Body of pancreas (tissue), 4 donors: ENCODE data around the gene PAPSS1. TPM values are rescaled to one million over a fixed set of nuclear protein-coding genes. Genes with fewer than 3 reads are reported as not detected.

ENCODE experiments used
- ATAC-seq: fragments of 150-250 bp; one replicate; pipeline ENCODE4 v1.9.1; 2016
- DNase-seq, 4 donors: peaks; one replicate each; pipeline ENCODE4 v3.0.0-alpha.2; 2019
- H3K27ac ChIP-seq, 4 donors: fragments of 200-600 bp; sonication (generic); 1 replicate in 3 of 4; 2 replicates in 1 of 4; pipeline versions ENCODE4 v1.5.1 to v1.6.1; 2016 to 2019; ENCODE audit warnings: mild to moderate bottlenecking in 1 of 4, mixed read lengths in 1 of 4, moderate library complexity in 1 of 4
- H3K27me3 ChIP-seq, 2 donors: fragments of 200-600 bp; sonication (generic); one replicate each; pipeline ENCODE4 v1.6.0; 2016; ENCODE audit warnings: mild to moderate bottlenecking in 1 of 2
- H3K36me3 ChIP-seq, 2 donors: fragments of 200-600 bp; sonication (generic); replicated peaks in 1 of 2; 2 replicates each; pipeline ENCODE4 v1.5.1; 2016; ENCODE audit warnings: low read depth in 2 of 2; ENCODE audit not compliant: insufficient read depth in 1 of 2
- H3K4me1 ChIP-seq: fragments of 200-600 bp; sonication (generic); one replicate; pipeline ENCODE4 v1.6.0; 2016
- H3K4me3 ChIP-seq, 2 donors: fragments of 200-600 bp; sonication (generic); 1 replicate in 1 of 2; 2 replicates in 1 of 2; pipeline ENCODE4 v1.5.1; 2016 to 2019
- H3K9me3 ChIP-seq, 3 donors: fragments of 200-600 bp; sonication (generic); 1 replicate in 2 of 3; 2 replicates in 1 of 3; pipeline ENCODE4 v1.5.1; 2016
- CTCF ChIP-seq, 7 experiments: fragments of 450-650 bp in 4 of 7; fragments of 200-600 bp in 3 of 7; sonication (generic) in 3 of 7; IDR thresholded peaks; one replicate each; pipeline ENCODE4 v1.5.1; 2016 to 2019; ENCODE audit warnings: antibody characterized with exemption in 7 of 7
- POLR2A ChIP-seq, 3 donors: fragments of 450-650 bp; IDR thresholded peaks; one replicate each; pipeline ENCODE4 v1.6.1; 2016; ENCODE audit warnings: antibody characterized with exemption in 3 of 3, mild to moderate bottlenecking in 2 of 3
- WGBS, 2 donors: methylation state at CpG; one replicate each; pipeline ENCODE4 v1.1.5; 2017; 5-methylcytosine and 5-hydroxymethylcytosine counted together
- intact Hi-C: fragments of 100-400 bp; cut with DNase I; formaldehyde crosslinking; loops from one replicate; pipeline ENCODE4 v1.15.1; 2023
- total RNA-seq, 2 donors: library from RNA; depleted of rRNA; stranded (reverse); fragments of >200 nt; gene quantifications; one replicate each; pipeline ENCODE4 v1.1.0, GENCODE V29; 2016

Gene PAPSS1
- total RNA-seq, 2 donors from 2014 or later: 15.8 to 42.3 TPM

- H3K27ac ChIP-seq: no peak overlapping the region
- no peaks in the 10 kb centered on the region for H3K27me3 ChIP-seq
- H3K4me1 ChIP-seq: no peaks in the 10 kb centered on the region
- no peaks in the 10 kb centered on the region for H3K36me3 ChIP-seq
- intact Hi-C loops: no loop called here
- DNase-seq: no peak
- no peaks in the 10 kb centered on the region for H3K9me3 ChIP-seq
- 50 to 52% methylated on average over 2 of the region's 2 CpGs for WGBS, 2 donors
- H3K4me3 ChIP-seq: no peak overlapping the region
- ATAC-seq: no peak
- TF ChIP-seq POLR2A (IDR thresholded peaks at IDR 0.05) (no peak), CTCF (IDR thresholded peaks at IDR 0.05) (no peak)
Observed at GRCh38 chr4:107600436-107600835, 119.6 kb downstream of the PAPSS1 start.

DNA sequence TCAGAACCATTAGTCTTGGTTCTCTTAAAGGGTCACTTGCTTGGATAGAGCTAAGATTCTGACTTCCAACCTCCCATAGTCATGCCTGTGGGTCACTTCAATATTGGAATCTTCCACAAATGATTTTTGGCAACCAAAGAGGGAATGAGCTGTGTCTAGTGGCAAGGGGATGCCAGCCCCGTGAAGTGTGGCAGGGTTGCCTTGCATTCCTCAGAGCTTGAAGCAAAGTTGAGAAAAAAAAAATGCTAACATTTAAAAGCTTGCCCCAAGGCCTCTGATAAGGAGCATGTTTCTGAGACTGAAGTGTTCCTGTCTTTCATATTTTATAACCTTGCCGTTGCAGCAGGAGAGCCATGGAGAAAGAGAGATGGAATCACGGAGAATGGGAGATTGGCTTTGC is 120.2 kb downstream of the PAPSS1 start:
- H3K36me3 ChIP-seq: no peaks in the 10 kb centered on the region
- H3K27me3 ChIP-seq: no peaks in the 10 kb centered on the region
- H3K27ac ChIP-seq: no peak overlapping the region
- H3K4me1 ChIP-seq: no peaks in the 10 kb centered on the region
- no peaks in the 10 kb centered on the region for H3K9me3 ChIP-seq
- TF ChIP-seq POLR2A (IDR thresholded peaks at IDR 0.05): no peak
- TF ChIP-seq CTCF (IDR thresholded peaks at IDR 0.05): no peak
- H3K4me3 ChIP-seq: no peak overlapping the region
- ATAC-seq (no peak), DNase-seq (no peak)
- intact Hi-C loops: no loop called here
- WGBS, 2 donors: 34 to 50% methylated on average over 3 of the region's 3 CpGs

GRCh38 chr4:107593230-107593629 is 126.8 kb downstream of the PAPSS1 start:
- no peak for ATAC-seq
- Histone ChIP-seq H3K36me3 (no peaks in the 10 kb centered on the region), H3K4me3 (no peak overlapping the region), H3K27me3 (no peaks in the 10 kb centered on the region), H3K27ac (no peak overlapping the region), H3K9me3 (peaks cover 0 to 7% (median 0%) of the 10 kb centered on the region in 3 donors), H3K4me1 (no peaks in the 10 kb centered on the region)
- 79 to 91% methylated on average over 1 of the region's 1 CpG for WGBS, 2 donors
- no peak for DNase-seq
- TF ChIP-seq CTCF (IDR thresholded peaks at IDR 0.05) (no peak), POLR2A (IDR thresholded peaks at IDR 0.05) (no peak)
- intact Hi-C loops: no loop called here

DNA sequence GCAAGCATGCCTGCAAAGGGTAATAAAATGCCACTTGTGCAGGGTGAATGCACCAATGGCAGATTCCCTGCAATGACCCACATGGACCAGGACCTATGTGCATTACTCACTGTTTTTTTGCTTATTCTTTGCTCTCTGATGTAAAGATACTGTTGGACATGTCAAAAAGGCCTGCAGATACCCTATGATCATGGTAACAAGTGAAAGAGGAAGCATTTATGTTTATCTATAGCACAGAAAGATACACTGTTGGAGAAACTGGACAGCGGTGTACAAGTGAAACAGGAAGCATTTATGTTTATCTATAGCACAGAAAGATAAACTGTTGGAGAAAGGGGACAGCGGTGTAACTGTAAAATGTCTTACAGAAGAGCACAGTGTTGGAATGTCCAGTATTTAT is 127.5 kb downstream of the PAPSS1 start:
- Histone ChIP-seq H3K27ac (no peak overlapping the region), H3K9me3 (peaks cover 0 to 11% (median 0%) of the 10 kb centered on the region in 3 donors), H3K4me1 (no peaks in the 10 kb centered on the region), H3K36me3 (no peaks in the 10 kb centered on the region), H3K27me3 (no peaks in the 10 kb centered on the region), H3K4me3 (no peak overlapping the region)
- TF ChIP-seq POLR2A (IDR thresholded peaks at IDR 0.05): no peak
- TF ChIP-seq CTCF (IDR thresholded peaks at IDR 0.05): no peak
- DNase-seq (no peak), ATAC-seq (no peak)
- 56 to 89% methylated on average over 2 of the region's 2 CpGs for WGBS, 2 donors
- intact Hi-C loops: no loop called here

DNA sequence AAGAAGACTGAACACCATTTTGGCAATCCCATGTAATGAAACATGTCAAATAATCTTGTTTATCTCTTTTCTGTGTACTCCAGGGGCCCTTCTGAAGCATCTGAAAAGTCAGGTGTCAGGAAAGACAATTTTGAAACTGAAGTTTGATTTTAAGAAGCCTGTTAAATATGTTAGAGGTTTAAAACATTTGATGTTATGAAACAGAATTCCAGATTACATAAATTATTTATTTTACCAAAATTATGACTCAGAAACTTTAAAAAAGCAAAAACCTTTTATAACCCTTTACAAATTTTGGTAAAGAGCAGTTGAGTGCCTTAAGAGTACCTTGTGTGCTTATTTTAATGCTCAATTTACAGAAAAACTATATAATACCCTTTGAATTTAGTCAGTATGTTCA is 130.8 kb downstream of the PAPSS1 start:
- no peaks in the 10 kb centered on the region for H3K4me1 ChIP-seq
- intact Hi-C loops: no loop called here
- H3K9me3 ChIP-seq: peaks cover 0 to 11% (median 0%) of the 10 kb centered on the region in 3 donors
- ATAC-seq: no peak
- no peaks in the 10 kb centered on the region for H3K36me3 ChIP-seq
- H3K27ac ChIP-seq: no peak overlapping the region
- H3K27me3 ChIP-seq: no peaks in the 10 kb centered on the region
- DNase-seq: no peak
- no peak overlapping the region for H3K4me3 ChIP-seq
- TF ChIP-seq POLR2A (IDR thresholded peaks at IDR 0.05) (no peak), CTCF (IDR thresholded peaks at IDR 0.05) (no peak)
